HepG2 (cell line): ENCODE measurements around the gene SNAP91. TPM values are rescaled to one million over a fixed set of nuclear protein-coding genes. Genes with fewer than 3 reads are reported as not detected.
A peak's percentile ranks its signal among the peaks of the same experiment; 100 is the strongest.

Source experiments
- ATAC-seq: fragments of 200-7000 bp; cut with Tn5 transposase; 3 replicates; pipeline ENCODE4 v1.9.1; 2020; ENCODE audit warnings: mild to moderate bottlenecking, moderate library complexity
- BruUV-seq: library from RNA; stranded (reverse); fragments of 400-500 nt; replicated peaks from 2 replicates; lab custom pipeline; 2021; lab: Mats Ljungman, UMichigan
- CTCF ChIA-PET: fragments of 300-600 bp; formaldehyde crosslinking; extraction: SDS; loops from one replicate; lab custom pipeline; 2021; ENCODE audit warnings: low total read pairs, inconsistent platforms, low intra/inter-chr PET ratio; lab: Yijun Ruan, JAX
- POLR2A ChIA-PET: fragments of 350-600 bp; sonication (Branson Sonifier 250); formaldehyde crosslinking; loops from one replicate; lab custom pipeline; 2020; ENCODE audit warnings: antibody characterized with exemption, inconsistent platforms; lab: Yijun Ruan, JAX
- DNase-seq: peaks from one replicate; pipeline ENCODE4 v3.0.0-alpha.2; 2015; ENCODE audit warnings: low spot score
- FAIRE-seq: peaks from 3 replicates; lab custom pipeline; 2011; peaks lifted over from hg19 to GRCh38; lab: Jason Lieb, UNC
- H2AFZ ChIP-seq: one replicate; pipeline ENCODE4 v1.6.1; 2011; ENCODE audit warnings: low read length, inconsistent platforms
- H3K27ac ChIP-seq: fragments of 300-600 bp; 3 replicates; pipeline ENCODE4 v1.8.0; 2011; ENCODE audit warnings: mixed run types, mild to moderate bottlenecking, mixed read lengths, low read length, inconsistent platforms; ENCODE audit not compliant: insufficient read depth; ENCODE audit errors: extremely low read length
- H3K27me3 ChIP-seq, 2 experiments: fragments of 200-600 bp in 1 of 2; 2 replicates in 1 of 2; 3 replicates in 1 of 2; pipeline versions ENCODE4 v1.6.0 to v1.8.0; 2011; ENCODE audit warnings: low read length in 2 of 2, mild to moderate bottlenecking in 2 of 2, moderate library complexity in 2 of 2, inconsistent platforms in 1 of 2; ENCODE audit not compliant: insufficient read depth in 2 of 2, control insufficient read depth in 1 of 2
- H3K36me3 ChIP-seq, 2 experiments: fragments of 200-600 bp in 1 of 2; replicated peaks in 1 of 2; 2 replicates in 1 of 2; 3 replicates in 1 of 2; pipeline versions ENCODE4 v1.5.1 to v1.8.0; 2011; ENCODE audit warnings: low read length in 2 of 2, inconsistent platforms in 1 of 2; ENCODE audit not compliant: insufficient read depth in 2 of 2, control insufficient read depth in 1 of 2
- H3K4me1 ChIP-seq: 2 replicates; pipeline ENCODE4 v1.5.1; 2012; ENCODE audit warnings: low read length, inconsistent platforms; ENCODE audit not compliant: insufficient read depth
- H3K4me2 ChIP-seq: 2 replicates; pipeline ENCODE4 v1.6.0; 2011; ENCODE audit warnings: low read depth, low read length, inconsistent platforms
- H3K4me3 ChIP-seq, 3 experiments: fragments of 200-600 bp in 1 of 3; sonication (generic), shearing (Covaris generic) in 1 of 3; replicated peaks in 1 of 3; 2 replicates each; pipeline ENCODE4 v1.5.1; 2011 to 2016; ENCODE audit warnings: low read length in 3 of 3, inconsistent platforms in 2 of 3, low read depth in 2 of 3, mild to moderate bottlenecking in 2 of 3, control low read depth in 1 of 3, mixed read lengths in 1 of 3; ENCODE audit not compliant: insufficient read depth in 1 of 3
- H3K79me2 ChIP-seq: one replicate; pipeline ENCODE4 v1.6.1; 2011; ENCODE audit warnings: low read length, inconsistent platforms; ENCODE audit not compliant: insufficient read depth
- H3K9ac ChIP-seq: 2 replicates; pipeline ENCODE4 v1.6.0; 2011; ENCODE audit warnings: mild to moderate bottlenecking, low read depth, low read length, inconsistent platforms; ENCODE audit not compliant: insufficient read depth
- H3K9me3 ChIP-seq: 2 replicates; pipeline ENCODE4 v1.5.1; 2012; ENCODE audit warnings: mild to moderate bottlenecking, low read length
- H4K20me1 ChIP-seq: 2 replicates; pipeline ENCODE4 v1.6.0; 2011; ENCODE audit warnings: inconsistent platforms, mild to moderate bottlenecking, low read length, moderate library complexity; ENCODE audit not compliant: insufficient read depth
- CENPT ChIP-seq: sonication (generic); formaldehyde crosslinking; IDR thresholded peaks from 2 replicates; pipeline ENCODE4 v1.8.0; 2022; ENCODE audit warnings: low read depth, mild to moderate bottlenecking, moderate library complexity, missing genetic modification reagents
- CTCF ChIP-seq: sonication (generic); formaldehyde crosslinking; IDR thresholded peaks from 2 replicates; pipeline ENCODE4 v1.5.0; 2020; ENCODE audit warnings: mild to moderate bottlenecking, missing genetic modification reagents, moderate library complexity
- GMEB2 ChIP-seq: IDR thresholded peaks from 2 replicates; pipeline ENCODE4 v1.6.1; 2016; ENCODE audit warnings: missing biosample characterization, missing genetic modification reagents, low read depth
- GTF3A ChIP-seq: sonication (generic); formaldehyde crosslinking; conservative IDR thresholded peaks from 2 replicates; pipeline ENCODE4 v1.4.0; 2020; ENCODE audit warnings: mild to moderate bottlenecking, missing genetic modification reagents
- GZF1 ChIP-seq: sonication (generic); formaldehyde crosslinking; IDR thresholded peaks from 2 replicates; pipeline ENCODE4 v1.5.1; 2020; ENCODE audit warnings: mild to moderate bottlenecking, missing genetic modification reagents
- KAT7 ChIP-seq: IDR thresholded peaks from 2 replicates; pipeline ENCODE4 v1.6.1; 2018; ENCODE audit warnings: borderline replicate concordance, missing compliant biosample characterization
- MBD4 ChIP-seq: IDR thresholded peaks from 2 replicates; pipeline ENCODE4 v1.6.1; 2012; ENCODE audit warnings: low read length, inconsistent platforms, borderline replicate concordance
- MLX ChIP-seq: IDR thresholded peaks from 2 replicates; pipeline ENCODE4 v1.6.1; 2016
- MTA3 ChIP-seq: sonication (generic); formaldehyde crosslinking; IDR thresholded peaks from 2 replicates; pipeline ENCODE4 v1.4.0; 2020; ENCODE audit warnings: missing genetic modification reagents
- NPAS2 ChIP-seq: sonication (generic); formaldehyde crosslinking; IDR thresholded peaks from 2 replicates; pipeline ENCODE4 v1.8.0; 2022; ENCODE audit warnings: mild to moderate bottlenecking, missing genetic modification reagents, borderline replicate concordance
- NR2C2 ChIP-seq: sonication (generic); formaldehyde crosslinking; IDR thresholded peaks from 2 replicates; pipeline ENCODE4 v1.4.0; 2020; ENCODE audit warnings: missing genetic modification reagents, mild to moderate bottlenecking, moderate library complexity, borderline replicate concordance
- NR2F6 ChIP-seq, 2 experiments: IDR thresholded peaks; 2 replicates each; pipeline ENCODE4 v1.6.1; 2016; ENCODE audit warnings: antibody characterized with exemption in 1 of 2, mild to moderate bottlenecking in 1 of 2
- SAP130 ChIP-seq: IDR thresholded peaks from 2 replicates; pipeline ENCODE4 v1.6.1; 2016; ENCODE audit warnings: low read depth
- STAG1 ChIP-seq: sonication (generic); formaldehyde crosslinking; IDR thresholded peaks from 2 replicates; pipeline ENCODE4 v1.4.0; 2020; ENCODE audit warnings: missing genetic modification reagents
- ZFP37 ChIP-seq: sonication (generic); formaldehyde crosslinking; IDR thresholded peaks from 2 replicates; pipeline ENCODE4 v1.4.0; 2020; ENCODE audit warnings: missing genetic modification reagents, borderline replicate concordance
- ZNF18 ChIP-seq: sonication (generic); formaldehyde crosslinking; IDR thresholded peaks from 2 replicates; pipeline ENCODE4 v1.8.0; 2022; ENCODE audit warnings: mild to moderate bottlenecking, missing genetic modification reagents; ENCODE audit not compliant: insufficient replicate concordance
- ZNF800 ChIP-seq: sonication (generic); formaldehyde crosslinking; IDR thresholded peaks from 2 replicates; pipeline ENCODE4 v1.4.0; 2020; ENCODE audit warnings: missing genetic modification reagents
- ZSCAN22 ChIP-seq: sonication (generic); formaldehyde crosslinking; IDR thresholded peaks from 2 replicates; pipeline ENCODE4 v1.4.0; 2020; ENCODE audit warnings: mild to moderate bottlenecking, missing genetic modification reagents
- WGBS: methylation state at CpG from one replicate; pipeline ENCODE4 v1.1.6; 2017; ENCODE audit warnings: low lambda C conversion rate; 5-methylcytosine and 5-hydroxymethylcytosine counted together
- in situ Hi-C: cut with HindIII; loops from 2 replicates; pipeline ENCODE4 v1.10.0; 2017; ENCODE audit warnings: low pct_unique_long_range_greater_than_20kb; ENCODE audit not compliant: extremely low pct_ligation_motif_present
- intact Hi-C: fragments of 100-400 bp; cut with micrococcal nuclease; formaldehyde crosslinking; loops from one replicate; pipeline ENCODE4 v1.10.0; 2022; ENCODE audit not compliant: unreplicated experiment
- polyA plus RNA-seq, 8 experiments: library from polyadenylated mRNA; depleted of rRNA in 3 of 8; stranded (reverse) in 7 of 8; unstranded in 1 of 8; fragments of >200 nt; fragmentation: Illumina TruSeq in 4 of 8; extraction: Trizol in 4 of 8; gene quantifications; 2 replicates each; pipeline versions ENCODE4 v1.2.1 to v1.2.3, GENCODE V29; 2011 to 2016; ENCODE audit warnings: low read depth in 4 of 8, missing spikeins in 1 of 8, mixed read lengths in 1 of 8; ENCODE audit not compliant: insufficient read depth in 1 of 8
- total RNA-seq, 5 experiments: library from RNA; depleted of rRNA; stranded (reverse); fragments of >200 nt; fragmentation: Illumina TruSeq; extraction: Trizol; gene quantifications; 2 replicates each; pipeline ENCODE4 v1.2.3, GENCODE V29; 2016; ENCODE audit warnings: low read depth in 1 of 5

SNAP91 gene
- total and polyA plus RNA-seq, 2 of the 13 experiments (the other 11 are each of a cell fraction or from before 2014, with no cell fraction given), result not detected

- peak; percentile 29 for DNase-seq
- 5% methylated on average over 5 of the region's 5 CpGs for WGBS
- TF ChIP-seq ZFP37 (CRISPR knock-in tag), result no peak
- TF ChIP-seq NR2C2 (CRISPR knock-in tag), result no peak
- no peak for TF ChIP-seq ZNF800
- TF ChIP-seq MBD4, result no peak
- TF ChIP-seq STAG1 (CRISPR knock-in tag), result peak; percentile 42; the same call in 1 of the 2 replicates
- TF ChIP-seq CTCF (CRISPR knock-in tag), result peak; percentile 62
- no peak for TF ChIP-seq NPAS2
- TF ChIP-seq GTF3A, result no peak
- TF ChIP-seq CENPT, result no peak
- no peak for TF ChIP-seq KAT7 (CRISPR knock-in tag)
- no peak for TF ChIP-seq GZF1 (CRISPR knock-in tag)
- no peak for TF ChIP-seq ZSCAN22 (CRISPR knock-in tag)
- no peak for TF ChIP-seq GMEB2 (CRISPR knock-in tag)
- no peak for TF ChIP-seq SAP130 (CRISPR knock-in tag)
- TF ChIP-seq ZNF18 (CRISPR knock-in tag), result no peak
- TF ChIP-seq NR2F6 (IDR thresholded peaks at IDR 0.05), result no peak
- TF ChIP-seq NR2F6 (CRISPR knock-in tag; IDR thresholded peaks at IDR 0.05), result no peak
- TF ChIP-seq MLX (CRISPR knock-in tag), result no peak
- no peak for TF ChIP-seq MTA3 (CRISPR knock-in tag)
Observed at GRCh38 chr6:83536034-83536646, 172.8 kb downstream of the SNAP91 start.

More at GRCh38 chr6:83536034-83536646, 172.8 kb downstream of the SNAP91 start:
- no peaks in the 10 kb centered on the region for H3K4me1 ChIP-seq
- no peak overlapping the region for H3K4me3 ChIP-seq
- in situ Hi-C loops (no loop called here), intact Hi-C loops (no loop called here)
- no peaks in the 10 kb centered on the region for H3K79me2 ChIP-seq
- no peaks in the 10 kb centered on the region for H3K9me3 ChIP-seq
- FAIRE-seq (peak; percentile 32), ATAC-seq (peak; percentile 73)
- H3K4me2 ChIP-seq, result no peak overlapping the region
- H3K9ac ChIP-seq, result no peak overlapping the region
- H3K27me3 ChIP-seq, result peaks cover 0 to 6% of the 10 kb centered on the region in 2 experiments; a peak in 2 of 5 replicates
- no TSS peak for BruUV-seq
- no peak overlapping the region for H2AFZ ChIP-seq
- POLR2A ChIA-PET, result no interaction called here
- H3K36me3 ChIP-seq, result no peaks in the 10 kb centered on the region
- CTCF ChIA-PET, result interaction anchor here (0.9 kb wide), 1 partner anchor 314 kb away, joined by 5 read pairs; no protein-coding TSS in a partner anchor
- H3K27ac ChIP-seq, result no peak overlapping the region
- no peaks in the 10 kb centered on the region for H4K20me1 ChIP-seq
